ENCODE measurements around the gene GALNT2. TPM values are rescaled to one million over a fixed set of nuclear protein-coding genes. Genes with fewer than 3 reads are reported as not detected.

Gene GALNT2
- total and polyA plus RNA-seq, 4 experiments from 2014 or later, result 11.5 to 20.9 (median 15.8) TPM

DNA sequence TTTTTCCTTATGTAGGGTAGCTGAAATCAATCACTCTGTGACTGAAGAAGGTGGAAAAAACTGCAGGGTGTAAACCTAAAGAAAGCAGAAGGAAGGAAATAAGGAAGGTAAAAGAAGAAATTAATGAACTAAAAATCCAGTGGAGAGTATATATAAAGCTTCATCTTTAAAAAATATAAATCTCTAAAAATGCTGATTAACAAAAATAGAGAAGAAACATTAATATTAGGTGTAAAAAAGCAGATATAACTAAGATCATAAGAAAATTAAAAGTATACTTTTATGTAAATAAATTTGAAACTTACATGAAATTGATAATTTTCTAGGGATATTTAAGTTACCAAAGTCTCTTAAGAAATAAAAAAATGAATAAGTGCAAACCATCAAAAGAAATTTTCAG, 159.8 kb downstream of the GALNT2 start:
- Mint-ChIP-seq H3K36me3 (peaks cover 0 to 6% of the 10 kb centered on the region in 2 donors), H3K4me1 (peaks cover 3 to 12% (median 9%) of the 10 kb centered on the region in 4 donors), H3K9me3 (no peaks in the 10 kb centered on the region), H3K4me3 (no peak overlapping the region), H3K27me3 (no peaks in the 10 kb centered on the region), H3K27ac (no peak overlapping the region)
- Histone ChIP-seq H3K36me3 (ENCODE audit: insufficient read depth, low read length) (no peaks in the 10 kb centered on the region), H3K27me3 (ENCODE audit: insufficient read depth, low read length) (no peaks in the 10 kb centered on the region), H3K4me3 (ENCODE audit: low read length in 2 of 2) (no peak overlapping the region), H3K4me1 (ENCODE audit: insufficient read depth, low read length) (peaks cover under 1% of the 10 kb centered on the region), H3K27ac (ENCODE audit: low read depth, low read length) (no peak overlapping the region), H3K9me3 (ENCODE audit: control insufficient read depth in 1 of 2, low read length in 2 of 2) (no peaks in the 10 kb centered on the region)
- DNase-seq, result no peak
- POLR2A ChIA-PET (ENCODE audit: partially characterized antibody), result no interaction called here
- intact Hi-C loops (cut with micrococcal nuclease), result no loop called here
- CTCF ChIA-PET (ENCODE audit: partially characterized antibody), result no interaction called here

DNA sequence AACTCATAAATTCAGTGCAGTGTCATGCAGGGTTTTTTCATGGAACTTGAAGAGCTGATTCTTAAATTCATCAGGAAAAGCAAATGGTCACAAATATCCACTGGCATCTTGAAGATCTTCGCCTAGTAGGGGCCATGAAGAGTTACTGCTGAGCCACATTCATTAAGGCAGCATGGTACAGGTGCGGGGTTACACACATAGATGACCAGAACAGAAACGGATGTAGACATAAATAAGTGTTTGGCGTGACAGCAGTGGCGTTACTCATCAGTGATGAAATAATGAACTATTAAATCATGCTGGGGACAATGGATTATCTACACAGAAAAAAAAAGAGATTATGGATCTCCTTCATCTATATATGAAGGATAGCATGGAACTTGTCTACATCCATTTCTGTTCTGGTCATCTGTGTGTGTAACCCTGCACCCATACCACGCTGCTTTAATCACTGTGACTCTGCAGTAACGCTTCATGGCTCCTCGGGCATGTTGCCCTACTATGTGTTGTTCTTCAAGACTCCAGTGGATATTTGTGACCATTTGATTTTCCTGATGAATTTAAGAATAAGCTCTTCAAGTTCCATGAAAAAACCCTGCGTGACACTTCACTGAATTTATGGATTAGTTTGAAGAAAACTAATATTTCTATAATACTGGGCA, 161.3 kb downstream of the GALNT2 start:
- intact Hi-C loops (cut with micrococcal nuclease), result no loop called here
- POLR2A ChIA-PET (ENCODE audit: partially characterized antibody), result no interaction called here
- no peaks in the 10 kb centered on the region for H3K27me3 ChIP-seq (ENCODE audit: insufficient read depth, low read length)
- H3K9me3 Mint-ChIP-seq, result no peaks in the 10 kb centered on the region
- H3K36me3 ChIP-seq (ENCODE audit: insufficient read depth, low read length), result no peaks in the 10 kb centered on the region
- peaks cover 3 to 9% (median 8%) of the 10 kb centered on the region in 4 donors for H3K4me1 Mint-ChIP-seq
- no peaks in the 10 kb centered on the region for H3K27me3 Mint-ChIP-seq
- H3K36me3 Mint-ChIP-seq, result peaks cover 0 to 6% of the 10 kb centered on the region in 2 donors
- DNase-seq, result no peak
- H3K4me3 ChIP-seq (ENCODE audit: low read length in 2 of 2), result no peak overlapping the region
- no peak overlapping the region for H3K27ac Mint-ChIP-seq
- no peak overlapping the region for H3K27ac ChIP-seq (ENCODE audit: low read depth, low read length)
- H3K4me1 ChIP-seq (ENCODE audit: insufficient read depth, low read length), result peaks cover 4% of the 10 kb centered on the region
- CTCF ChIA-PET (ENCODE audit: partially characterized antibody), result interaction anchor here (1.1 kb wide), 1 partner anchor 8 kb away, joined by 3 read pairs; no protein-coding TSS in a partner anchor
- no peak overlapping the region for H3K4me3 Mint-ChIP-seq
- H3K9me3 ChIP-seq (ENCODE audit: control insufficient read depth in 1 of 2, low read length in 2 of 2), result no peaks in the 10 kb centered on the region

DNA sequence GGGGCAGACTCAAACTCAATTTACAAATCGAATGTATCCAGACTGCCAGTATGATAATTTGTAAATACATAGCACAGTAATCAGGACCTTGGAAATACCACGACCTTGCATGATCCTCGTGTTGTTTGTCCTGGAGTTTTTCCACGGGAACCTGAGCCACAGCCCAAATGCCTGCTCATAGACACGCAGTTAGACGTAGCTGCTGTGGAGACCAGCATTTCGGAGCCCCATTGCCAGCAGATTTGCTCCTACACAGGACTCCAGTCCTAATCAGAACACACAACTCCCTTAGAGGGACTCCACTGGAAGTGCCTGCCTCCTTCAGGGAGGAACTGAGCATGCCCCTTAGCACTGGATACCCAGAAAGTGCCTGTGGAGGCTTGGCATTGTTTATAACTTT, 163.2 kb downstream of the GALNT2 start:
- DNase-seq, result no peak
- no peak overlapping the region for H3K4me3 Mint-ChIP-seq

GRCh38 chr1:230230948-230231773, 164.1 kb downstream of the GALNT2 start:
- Mint-ChIP-seq H3K9me3 (no peaks in the 10 kb centered on the region), H3K4me1 (peaks cover 3 to 9% (median 8%) of the 10 kb centered on the region in 4 donors), H3K27me3 (no peaks in the 10 kb centered on the region), H3K27ac (peak overlapping the region in 2 of 7 donors; percentile 51 to 81), H3K4me3 (peak overlapping the region in 1 of 8 donors; percentile 4), H3K36me3 (peaks cover 0 to 12% of the 10 kb centered on the region in 2 donors)
- CTCF ChIA-PET (ENCODE audit: partially characterized antibody), result interaction anchor here (0.6 kb wide), 1 partner anchor 401 kb away, joined by 3 read pairs; no protein-coding TSS in a partner anchor
- no peaks in the 10 kb centered on the region for H3K27me3 ChIP-seq (ENCODE audit: insufficient read depth, low read length)
- peaks cover 4% of the 10 kb centered on the region for H3K4me1 ChIP-seq (ENCODE audit: insufficient read depth, low read length)
- DNase-seq, result no peak
- H3K9me3 ChIP-seq (ENCODE audit: control insufficient read depth in 1 of 2, low read length in 2 of 2), result no peaks in the 10 kb centered on the region
- POLR2A ChIA-PET (ENCODE audit: partially characterized antibody), result no interaction called here
- H3K27ac ChIP-seq (ENCODE audit: low read depth, low read length), result no peak overlapping the region
- H3K4me3 ChIP-seq (ENCODE audit: low read length in 2 of 2), result no peak overlapping the region
- no peaks in the 10 kb centered on the region for H3K36me3 ChIP-seq (ENCODE audit: insufficient read depth, low read length)
- intact Hi-C loops (cut with micrococcal nuclease), result no loop called here

More for the DNA sequence above, 163.2 kb downstream of the GALNT2 start:
- Histone ChIP-seq H3K36me3 (ENCODE audit: insufficient read depth, low read length) (no peaks in the 10 kb centered on the region), H3K9me3 (ENCODE audit: control insufficient read depth in 1 of 2, low read length in 2 of 2) (no peaks in the 10 kb centered on the region), H3K4me3 (ENCODE audit: low read length in 2 of 2) (no peak overlapping the region), H3K27me3 (ENCODE audit: insufficient read depth, low read length) (no peaks in the 10 kb centered on the region), H3K4me1 (ENCODE audit: insufficient read depth, low read length) (peaks cover 4% of the 10 kb centered on the region), H3K27ac (ENCODE audit: low read depth, low read length) (no peak overlapping the region)
- ChIA-PET POLR2A (ENCODE audit: partially characterized antibody) (no interaction called here), CTCF (ENCODE audit: partially characterized antibody) (no interaction called here)
- no peaks in the 10 kb centered on the region for H3K9me3 Mint-ChIP-seq
- peaks cover 0 to 6% of the 10 kb centered on the region in 2 donors for H3K36me3 Mint-ChIP-seq
- intact Hi-C loops (cut with micrococcal nuclease), result no loop called here
- H3K27ac Mint-ChIP-seq, result no peak overlapping the region
- H3K4me1 Mint-ChIP-seq, result peaks cover 3 to 9% (median 8%) of the 10 kb centered on the region in 4 donors
- H3K27me3 Mint-ChIP-seq, result no peaks in the 10 kb centered on the region

- intact Hi-C loops (cut with micrococcal nuclease), result no loop called here
- H3K36me3 Mint-ChIP-seq, result peaks cover 3 to 18% of the 10 kb centered on the region in 2 donors
Measured at GRCh38 chr1:230231774-230232145, 164.7 kb downstream of the GALNT2 start.

DNA sequence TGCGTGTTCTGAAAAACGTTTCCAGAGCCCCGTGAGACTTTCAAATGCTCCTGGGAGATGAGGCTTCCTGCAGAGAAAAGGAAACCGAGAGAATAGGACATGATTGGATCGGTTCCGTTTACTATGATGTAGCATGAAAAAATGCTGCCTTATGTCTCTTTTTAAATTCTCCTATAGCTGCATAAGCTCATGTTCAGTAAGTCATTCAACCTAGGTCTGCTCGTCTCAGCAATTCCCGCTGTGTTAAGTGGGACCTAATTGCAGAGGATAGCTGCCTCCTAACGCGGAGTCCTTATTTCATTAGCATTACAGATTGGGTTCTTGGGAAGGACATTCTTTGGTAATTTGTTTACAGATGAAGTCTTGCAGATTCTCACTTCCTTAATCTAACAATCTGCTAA, 165.3 kb downstream of the GALNT2 start:
- intact Hi-C loops (cut with micrococcal nuclease), result no loop called here
- H3K27ac Mint-ChIP-seq, result no peak overlapping the region
- H3K36me3 ChIP-seq (ENCODE audit: insufficient read depth, low read length), result peaks cover 2% of the 10 kb centered on the region
- no peaks in the 10 kb centered on the region for H3K9me3 Mint-ChIP-seq
- no peaks in the 10 kb centered on the region for H3K9me3 ChIP-seq (ENCODE audit: control insufficient read depth in 1 of 2, low read length in 2 of 2)
- H3K4me3 Mint-ChIP-seq, result no peak overlapping the region
- CTCF ChIA-PET (ENCODE audit: partially characterized antibody), result no interaction called here
- H3K27me3 ChIP-seq (ENCODE audit: insufficient read depth, low read length), result no peaks in the 10 kb centered on the region
- DNase-seq, result no peak
- no peaks in the 10 kb centered on the region for H3K27me3 Mint-ChIP-seq
- peaks cover 9 to 24% of the 10 kb centered on the region in 2 donors for H3K36me3 Mint-ChIP-seq
- POLR2A ChIA-PET (ENCODE audit: partially characterized antibody), result no interaction called here
- H3K4me1 ChIP-seq (ENCODE audit: insufficient read depth, low read length), result peaks cover 4% of the 10 kb centered on the region
- H3K4me3 ChIP-seq (ENCODE audit: low read length in 2 of 2), result no peak overlapping the region
- H3K27ac ChIP-seq (ENCODE audit: low read depth, low read length), result no peak overlapping the region
- H3K4me1 Mint-ChIP-seq, result peaks cover 3 to 9% (median 8%) of the 10 kb centered on the region in 4 donors

More at GRCh38 chr1:230231774-230232145, 164.7 kb downstream of the GALNT2 start:
- peaks cover 3 to 9% (median 8%) of the 10 kb centered on the region in 4 donors for H3K4me1 Mint-ChIP-seq
- Histone ChIP-seq H3K36me3 (ENCODE audit: insufficient read depth, low read length) (no peaks in the 10 kb centered on the region), H3K4me3 (ENCODE audit: low read length in 2 of 2) (no peak overlapping the region), H3K27ac (ENCODE audit: low read depth, low read length) (no peak overlapping the region), H3K27me3 (ENCODE audit: insufficient read depth, low read length) (no peaks in the 10 kb centered on the region), H3K9me3 (ENCODE audit: control insufficient read depth in 1 of 2, low read length in 2 of 2) (no peaks in the 10 kb centered on the region), H3K4me1 (ENCODE audit: insufficient read depth, low read length) (peaks cover 4% of the 10 kb centered on the region)
- H3K27me3 Mint-ChIP-seq, result no peaks in the 10 kb centered on the region
- DNase-seq, result no peak
- CTCF ChIA-PET (ENCODE audit: partially characterized antibody), result interaction anchor here (0.6 kb wide), 1 partner anchor 402 kb away, joined by 3 read pairs; no protein-coding TSS in a partner anchor
- peak overlapping the region in 1 of 8 donors; percentile 4 for H3K4me3 Mint-ChIP-seq
- H3K27ac Mint-ChIP-seq, result peak overlapping the region in 1 of 7 donors; percentile 51
- POLR2A ChIA-PET (ENCODE audit: partially characterized antibody), result no interaction called here
- H3K9me3 Mint-ChIP-seq, result no peaks in the 10 kb centered on the region

GRCh38 chr1:230233786-230234185, 166.7 kb downstream of the GALNT2 start:
- intact Hi-C loops (cut with micrococcal nuclease), result no loop called here
- H3K27ac ChIP-seq (ENCODE audit: low read depth, low read length), result no peak overlapping the region
- H3K27me3 ChIP-seq (ENCODE audit: insufficient read depth, low read length), result no peaks in the 10 kb centered on the region
- H3K4me1 ChIP-seq (ENCODE audit: insufficient read depth, low read length), result peaks cover 4% of the 10 kb centered on the region
- CTCF ChIA-PET (ENCODE audit: partially characterized antibody), result no interaction called here
- Mint-ChIP-seq H3K27me3 (no peaks in the 10 kb centered on the region), H3K27ac (no peak overlapping the region), H3K36me3 (peaks cover 18 to 35% of the 10 kb centered on the region in 2 donors), H3K4me3 (no peak overlapping the region), H3K4me1 (peaks cover 6 to 9% (median 9%) of the 10 kb centered on the region in 4 donors), H3K9me3 (no peaks in the 10 kb centered on the region)
- no peak overlapping the region for H3K4me3 ChIP-seq (ENCODE audit: low read length in 2 of 2)
- no peaks in the 10 kb centered on the region for H3K9me3 ChIP-seq (ENCODE audit: control insufficient read depth in 1 of 2, low read length in 2 of 2)
- DNase-seq, result no peak
- POLR2A ChIA-PET (ENCODE audit: partially characterized antibody), result no interaction called here
- H3K36me3 ChIP-seq (ENCODE audit: insufficient read depth, low read length), result peaks cover 5% of the 10 kb centered on the region

Measured in CD4-positive, alpha-beta memory T cell (primary cell).